NT2/D1 (cell line): ENCODE results near the gene UNC93B1.

Experiments
- DNase-seq: peaks from one replicate; pipeline ENCODE4 v3.0.0-alpha.2; 2011; ENCODE audit warnings: low read depth, low spot score
- H3K27me3 ChIP-seq: 2 replicates; pipeline ENCODE4 v1.6.0; 2011; ENCODE audit warnings: mild to moderate bottlenecking; ENCODE audit not compliant: insufficient read length, insufficient read depth
- H3K36me3 ChIP-seq: 2 replicates; pipeline ENCODE4 v1.6.1; 2011; ENCODE audit warnings: mild to moderate bottlenecking, low read length, mixed read lengths; ENCODE audit not compliant: insufficient read depth, insufficient read length
- H3K4me1 ChIP-seq: 2 replicates; pipeline ENCODE4 v1.5.1; 2011; ENCODE audit not compliant: insufficient read depth, insufficient read length
- H3K4me3 ChIP-seq: 2 replicates; pipeline ENCODE4 v1.5.1; 2011; ENCODE audit warnings: low read depth; ENCODE audit not compliant: insufficient read length
- H3K9ac ChIP-seq: 2 replicates; pipeline ENCODE4 v1.6.0; 2011; ENCODE audit warnings: low read depth; ENCODE audit not compliant: insufficient read length
- H3K9me3 ChIP-seq: 2 replicates; pipeline ENCODE4 v1.5.1; 2011; ENCODE audit warnings: mild to moderate bottlenecking, low read length; ENCODE audit not compliant: insufficient read depth
- SUZ12 ChIP-seq: IDR thresholded peaks from 2 replicates; pipeline ENCODE4 v1.6.1; 2011; ENCODE audit not compliant: insufficient read length, insufficient read depth; ENCODE audit errors: extremely low read depth
- YY1 ChIP-seq: IDR thresholded peaks from 2 replicates; pipeline ENCODE4 v1.6.1; 2011; ENCODE audit not compliant: insufficient read length, insufficient read depth
- ZNF274 ChIP-seq: IDR thresholded peaks from 2 replicates; pipeline ENCODE4 v1.6.1; 2011; ENCODE audit warnings: mild to moderate bottlenecking, low read depth, low read length

UNC93B1 gene

DNA sequence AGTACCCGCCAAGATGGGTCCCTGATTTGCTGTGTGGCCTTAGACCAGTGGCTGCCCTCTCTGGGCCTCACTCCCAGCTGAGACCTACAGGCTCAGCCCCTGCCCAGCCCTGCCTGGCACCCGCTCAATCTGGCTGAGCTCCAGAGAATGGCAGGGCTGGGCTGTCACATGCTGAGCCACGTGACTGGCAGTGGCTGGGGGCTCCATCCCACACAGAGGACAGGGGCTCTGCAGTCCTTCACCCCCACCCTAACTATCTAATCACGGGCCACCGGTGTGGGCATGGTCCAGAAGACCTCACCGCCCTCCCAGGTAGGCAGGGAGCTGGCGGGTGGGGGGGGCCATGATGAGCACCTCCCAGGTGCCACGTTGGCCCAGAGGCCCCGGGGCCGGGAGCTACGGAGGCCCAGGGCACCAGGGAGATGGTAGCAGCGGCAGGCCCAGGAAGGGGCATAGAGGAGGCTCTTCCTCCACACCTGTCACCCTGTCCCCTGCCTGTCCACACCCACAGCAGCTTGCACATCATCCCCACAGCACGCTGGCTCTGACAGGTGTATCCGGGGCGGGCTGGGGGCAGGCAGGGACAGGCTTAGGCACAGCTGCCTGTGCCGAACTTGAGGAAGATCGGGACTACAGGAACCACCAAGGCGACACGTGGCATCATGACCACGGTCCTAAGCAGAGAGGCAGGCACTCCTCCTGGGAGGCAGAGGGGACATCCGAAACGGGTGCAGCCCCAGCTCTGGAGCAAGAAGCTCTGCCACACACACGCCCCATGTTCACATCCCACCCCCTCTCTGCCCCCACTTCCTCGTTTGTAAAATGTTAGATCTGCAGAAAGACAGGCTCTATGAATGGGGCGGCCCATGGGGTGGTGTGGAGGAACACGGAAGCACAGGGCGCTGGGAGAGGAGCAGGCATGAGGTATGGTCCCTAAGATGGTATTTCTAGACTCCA lies 4.8 kb upstream of the UNC93B1 start:
- Histone ChIP-seq H3K4me3 (no peak overlapping the region), H3K9me3 (no peaks in the 10 kb centered on the region), H3K4me1 (peaks cover 38% of the 10 kb centered on the region), H3K9ac (peak overlapping the region; percentile 51), H3K27me3 (peaks cover 3% of the 10 kb centered on the region), H3K36me3 (no peaks in the 10 kb centered on the region)
- TF ChIP-seq ZNF274 = no peak
- TF ChIP-seq SUZ12 = no peak
- TF ChIP-seq YY1 = no peak
- no peak for DNase-seq

DNA sequence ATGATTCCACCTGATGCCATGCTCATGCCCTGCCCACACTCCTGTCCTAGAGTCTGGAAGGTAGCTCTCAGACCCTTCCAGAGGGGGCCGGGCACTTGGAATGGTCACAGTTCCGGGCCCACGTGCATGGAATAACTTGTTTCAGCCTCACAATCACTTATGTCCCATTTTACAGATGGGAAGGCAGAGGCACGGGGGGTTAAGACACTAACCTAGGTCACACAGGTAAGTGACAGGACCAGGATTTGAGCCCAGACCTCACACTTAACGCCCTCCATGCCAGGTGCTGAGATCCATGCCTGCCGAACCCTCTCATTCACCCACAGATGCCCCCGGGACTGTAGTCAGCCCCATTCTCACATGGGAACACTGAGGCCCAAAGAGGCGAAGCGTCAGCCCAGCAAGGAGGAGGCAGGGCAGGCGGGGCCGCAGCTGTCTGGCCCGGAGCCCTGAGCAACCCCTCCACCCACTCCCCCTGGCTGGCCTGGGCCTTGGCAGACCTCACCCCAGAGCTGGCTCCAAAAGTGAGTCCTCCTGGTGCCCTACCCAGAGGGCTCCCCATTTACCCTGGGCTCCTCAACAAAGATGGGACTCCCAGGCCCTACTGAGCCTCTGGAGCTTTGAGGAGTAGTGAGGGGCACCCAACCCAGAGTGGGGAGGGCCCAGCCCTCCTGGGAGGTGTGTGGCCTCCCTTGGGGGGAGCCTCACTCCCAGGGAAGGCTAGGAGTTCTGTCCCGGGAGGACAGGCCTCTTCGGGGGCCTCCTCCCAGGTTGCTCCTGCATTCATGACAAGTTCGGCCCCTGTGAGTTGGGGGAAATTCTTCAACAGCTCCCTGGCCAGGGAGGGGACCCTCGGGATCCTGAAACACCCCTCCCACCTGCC lies 3.8 kb upstream of the UNC93B1 start:
- no peak overlapping the region for H3K9ac ChIP-seq
- no peak for DNase-seq
- H3K36me3 ChIP-seq = no peaks in the 10 kb centered on the region
- TF ChIP-seq ZNF274 (no peak), SUZ12 (no peak), YY1 (no peak)
- peaks cover 34% of the 10 kb centered on the region for H3K4me1 ChIP-seq
- peaks cover 3% of the 10 kb centered on the region for H3K27me3 ChIP-seq
- H3K4me3 ChIP-seq = no peak overlapping the region
- no peaks in the 10 kb centered on the region for H3K9me3 ChIP-seq

DNA sequence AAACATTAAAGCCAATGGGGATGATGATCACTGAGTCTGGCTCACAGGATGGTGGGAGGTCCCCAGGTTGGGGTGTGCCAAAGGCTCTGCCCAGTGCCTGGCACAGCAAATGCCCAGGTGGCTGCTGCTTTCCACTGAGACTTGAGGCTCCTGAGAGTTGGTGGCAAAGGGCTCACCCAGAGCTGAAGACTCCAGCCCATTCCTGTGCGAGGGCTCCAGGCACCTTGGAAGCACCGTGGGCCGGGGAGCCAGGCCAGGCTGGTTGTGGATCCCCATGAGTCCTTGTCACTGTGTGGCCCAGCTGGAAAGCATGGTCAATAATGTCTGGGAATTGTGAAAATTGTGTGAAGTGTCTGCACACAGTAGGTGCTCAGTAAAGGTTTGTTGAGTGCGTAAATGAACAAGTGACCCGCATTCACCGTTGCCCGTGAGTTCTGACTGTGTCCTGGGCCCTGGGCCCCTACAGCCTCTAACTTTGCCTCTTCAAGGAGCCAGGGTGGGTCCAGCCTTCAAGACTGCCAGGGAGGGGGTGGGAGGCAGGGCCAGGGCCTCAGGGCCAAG lies 2.8 kb upstream of the UNC93B1 start:
- H3K9ac ChIP-seq = no peak overlapping the region
- DNase-seq = no peak
- TF ChIP-seq YY1 = no peak
- no peak for TF ChIP-seq ZNF274
- TF ChIP-seq SUZ12 = no peak
- H3K4me3 ChIP-seq = no peak overlapping the region
- H3K36me3 ChIP-seq = no peaks in the 10 kb centered on the region
- H3K9me3 ChIP-seq = no peaks in the 10 kb centered on the region
- H3K4me1 ChIP-seq = peaks cover 28% of the 10 kb centered on the region
- peaks cover 3% of the 10 kb centered on the region for H3K27me3 ChIP-seq

DNA sequence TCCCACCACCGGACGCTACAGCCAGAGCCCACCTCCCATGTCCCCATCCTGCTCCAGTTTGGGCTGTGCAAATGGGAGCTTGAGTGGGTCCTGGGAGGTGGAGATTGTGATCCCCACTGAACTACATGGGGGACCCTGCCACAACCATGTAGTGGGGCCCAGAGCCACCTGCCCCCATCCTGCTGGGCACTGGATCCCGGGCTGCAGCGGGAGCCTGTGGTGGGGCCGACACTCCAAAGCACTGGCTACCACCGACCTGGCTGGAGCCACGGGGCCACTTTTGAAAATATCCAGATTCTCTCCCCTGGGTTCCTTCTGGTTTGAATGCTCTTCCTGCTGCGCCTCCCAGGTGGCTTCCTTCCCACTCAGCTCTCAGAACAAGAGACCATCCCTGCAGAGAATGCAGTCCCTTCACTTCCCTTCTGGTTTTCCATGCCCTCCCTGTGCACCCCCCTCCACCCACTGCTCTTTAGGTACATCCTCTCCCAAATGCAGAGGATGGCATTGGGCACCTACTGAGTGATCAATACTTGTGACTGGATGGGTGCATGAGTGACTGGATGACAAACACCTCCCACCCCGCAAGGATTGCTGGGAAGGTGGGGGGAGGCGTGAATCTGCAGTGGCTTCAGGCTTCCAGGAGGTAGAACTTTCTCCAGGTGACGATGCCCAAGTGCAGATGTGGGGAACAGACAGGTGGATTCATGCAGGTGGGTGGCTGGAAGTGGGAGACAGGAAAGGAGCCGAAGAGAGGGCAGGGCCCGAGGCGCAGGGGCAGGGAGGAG lies 846 bp upstream of the UNC93B1 start:
- H3K9me3 ChIP-seq = no peaks in the 10 kb centered on the region
- DNase-seq = no peak
- H3K4me1 ChIP-seq = peaks cover 18% of the 10 kb centered on the region
- H3K4me3 ChIP-seq = peak overlapping the region; percentile 60
- TF ChIP-seq YY1 (no peak), SUZ12 (no peak), ZNF274 (no peak)
- no peaks in the 10 kb centered on the region for H3K36me3 ChIP-seq
- H3K9ac ChIP-seq = no peak overlapping the region
- H3K27me3 ChIP-seq = peaks cover 3% of the 10 kb centered on the region

DNA sequence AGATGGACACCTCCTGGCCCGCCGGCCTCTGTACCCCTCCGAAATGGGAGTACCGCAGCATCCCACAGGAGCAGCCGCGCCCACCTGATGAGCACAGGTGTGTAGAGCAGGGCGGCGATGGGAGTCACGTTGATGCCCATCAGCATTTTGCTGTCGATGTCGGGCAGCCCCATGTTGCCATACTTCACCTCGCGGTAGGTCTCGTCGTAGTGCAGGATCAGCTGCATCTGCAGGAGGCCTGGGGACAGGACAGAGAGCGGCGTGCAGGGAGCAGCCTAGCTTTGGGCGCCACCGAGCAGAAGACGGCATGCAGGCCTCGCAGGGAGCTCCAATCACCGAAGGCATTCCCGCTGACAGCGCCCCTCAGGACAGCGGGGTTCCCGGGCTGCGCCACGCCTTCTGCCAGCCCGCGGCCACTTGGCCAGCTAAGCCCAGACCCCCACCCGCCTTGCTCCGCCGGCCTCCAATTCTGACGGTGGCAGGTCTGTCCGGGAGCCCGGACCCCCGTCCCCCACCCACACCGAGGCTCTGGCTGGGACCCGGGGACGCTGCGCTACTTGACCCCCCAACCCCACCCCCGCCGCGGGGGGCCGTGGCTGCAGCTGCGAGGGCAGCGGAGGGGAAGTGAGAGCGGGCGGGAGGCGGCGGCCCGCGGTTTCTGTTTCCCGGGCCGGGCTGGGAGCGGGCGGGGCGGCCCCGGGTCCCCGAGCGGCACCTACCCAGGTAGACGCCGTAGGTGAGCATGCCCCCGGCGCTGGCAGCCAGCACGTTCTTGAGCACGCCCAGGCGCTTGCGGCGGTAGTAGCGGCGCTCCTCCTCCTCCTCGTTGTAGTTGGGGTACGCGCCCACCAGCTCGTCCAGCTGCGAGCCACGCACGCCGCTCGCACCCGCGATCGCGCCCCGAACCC lies 705 bp downstream of the UNC93B1 start:
- Histone ChIP-seq H3K9ac (peak overlapping the region; percentile 79), H3K27me3 (peaks cover 3% of the 10 kb centered on the region), H3K9me3 (no peaks in the 10 kb centered on the region), H3K4me1 (peaks cover 13% of the 10 kb centered on the region), H3K36me3 (peaks cover 3% of the 10 kb centered on the region), H3K4me3 (peak overlapping the region; percentile 60)
- no peak for TF ChIP-seq YY1
- TF ChIP-seq SUZ12 = no peak
- no peak for TF ChIP-seq ZNF274
- DNase-seq = no peak

DNA sequence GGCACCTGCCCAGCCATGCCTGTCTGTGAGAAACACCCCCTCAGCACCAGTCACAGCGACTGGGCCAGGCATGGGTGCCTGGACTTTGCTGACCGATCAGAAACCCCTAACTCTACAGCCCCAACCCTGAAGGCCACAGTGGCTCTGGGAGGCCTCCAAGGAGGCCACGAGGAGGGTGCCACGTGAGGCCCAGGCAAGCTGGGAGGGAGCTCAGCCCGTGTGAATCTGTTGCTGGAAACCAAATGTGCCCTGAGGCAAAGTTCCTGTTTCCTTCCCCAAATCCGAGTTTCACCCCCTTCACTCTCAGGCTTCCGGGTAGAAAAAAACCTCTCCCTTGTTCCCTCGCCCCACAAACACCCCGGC lies 1.3 kb downstream of the UNC93B1 start:
- TF ChIP-seq YY1 (no peak), ZNF274 (no peak), SUZ12 (no peak)
- Histone ChIP-seq H3K9ac (peak overlapping the region; percentile 79), H3K36me3 (peaks cover 5% of the 10 kb centered on the region), H3K9me3 (no peaks in the 10 kb centered on the region), H3K4me1 (peaks cover 15% of the 10 kb centered on the region), H3K27me3 (peaks cover 3% of the 10 kb centered on the region), H3K4me3 (peak overlapping the region; percentile 60)
- no peak for DNase-seq
